Thyroid gland (tissue), 4 donors: ENCODE data around the gene MSH3. TPM values are rescaled to one million over a fixed set of nuclear protein-coding genes. Genes with fewer than 3 reads are reported as not detected.
"Not testable (repeated sequence)": the region's sequence is repeated elsewhere in the genome, so short reads cannot be mapped to it uniquely, and the experiment has no call there.

Experiments used
- DNase-seq, 2 donors: peaks; one replicate each; pipeline ENCODE4 v3.0.0-alpha.2; 2019
- H3K27ac ChIP-seq, 3 donors: fragments of 200-600 bp; sonication (generic); 1 replicate in 2 of 3; 2 replicates in 1 of 3; pipeline ENCODE4 v1.5.1; 2016 to 2019; ENCODE audit warnings: mild to moderate bottlenecking in 1 of 3, moderate library complexity in 1 of 3
- H3K27me3 ChIP-seq: fragments of 200-600 bp; sonication (generic); one replicate; pipeline ENCODE4 v1.5.1; 2019
- H3K36me3 ChIP-seq, 2 donors: fragments of 200-600 bp; sonication (generic); one replicate each; pipeline ENCODE4 v1.5.1; 2016 to 2019
- H3K4me1 ChIP-seq, 2 donors: fragments of 200-600 bp; sonication (generic); one replicate each; pipeline ENCODE4 v1.5.1; 2017 to 2019
- H3K4me3 ChIP-seq, 3 donors: fragments of 200-600 bp; sonication (generic); replicated peaks in 1 of 3; 1 replicate in 2 of 3; 2 replicates in 1 of 3; pipeline ENCODE4 v1.5.1; 2016; ENCODE audit warnings: mild to moderate bottlenecking in 1 of 3
- H3K9me3 ChIP-seq: fragments of 200-600 bp; sonication (generic); one replicate; pipeline ENCODE4 v1.5.1; 2017
- POLR2A ChIP-seq, 2 donors: fragments of 450-650 bp; IDR thresholded peaks; one replicate each; pipeline ENCODE4 v1.6.1; 2017; ENCODE audit warnings: antibody characterized with exemption in 2 of 2, mild to moderate bottlenecking in 2 of 2, moderate library complexity in 1 of 2
- WGBS, 2 donors: methylation state at CpG; one replicate each; pipeline ENCODE4 v1.1.5; 2017; 5-methylcytosine and 5-hydroxymethylcytosine counted together
- intact Hi-C: fragments of 100-400 bp; cut with DNase I; formaldehyde crosslinking; loops from one replicate; pipeline ENCODE4 v1.15.1; 2023
- total RNA-seq, 4 donors: library from RNA; depleted of rRNA; stranded (reverse); fragments of >200 nt; gene quantifications; one replicate each; pipeline ENCODE4 v1.2.3, GENCODE V29; 2016
- TF ChIP-seq, protein P1 (sequence below), 6 experiments: fragments of 200-600 bp in 3 of 6; fragments of 450-650 bp in 3 of 6; sonication (generic) in 3 of 6; IDR thresholded peaks; one replicate each; pipeline ENCODE4 v1.5.1; 2016 to 2019; ENCODE audit warnings: antibody characterized with exemption in 6 of 6, mild to moderate bottlenecking in 2 of 6, inconsistent platforms in 1 of 6, moderate library complexity in 1 of 6

The MSH3 gene
- total RNA-seq, 4 donors from 2014 or later, result 25.9 to 45.0 (median 26.1) TPM

DNA sequence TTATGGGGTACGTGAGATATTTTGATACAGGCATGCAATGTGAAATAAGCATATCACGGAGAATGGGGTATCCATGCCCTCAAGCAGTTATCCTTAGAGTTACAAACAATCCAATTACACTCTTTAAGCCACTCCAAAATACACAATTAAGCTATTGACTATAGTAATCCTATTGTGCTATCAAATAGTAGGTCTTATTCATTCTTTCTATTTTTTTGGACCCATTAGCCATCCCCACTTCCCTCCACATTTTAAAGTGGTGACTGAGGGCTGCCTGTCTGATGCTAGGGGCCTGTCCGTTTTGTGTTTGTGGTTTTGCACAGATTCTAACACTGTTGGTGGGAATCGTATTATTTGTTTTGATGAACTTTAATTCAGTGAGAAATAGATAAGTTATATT, 130.0 kb downstream of the MSH3 start:
- intact Hi-C loops, result no loop called here
- Histone ChIP-seq H3K9me3 (no peaks in the 10 kb centered on the region), H3K36me3 (no peaks in the 10 kb centered on the region), H3K4me1 (peaks cover 0 to 11% of the 10 kb centered on the region in 2 donors), H3K27ac (no peak overlapping the region), H3K4me3 (no peak overlapping the region), H3K27me3 (no peaks in the 10 kb centered on the region)
- TF ChIP-seq POLR2A (IDR thresholded peaks at IDR 0.05), result no peak
- TF ChIP-seq, protein P1, sequence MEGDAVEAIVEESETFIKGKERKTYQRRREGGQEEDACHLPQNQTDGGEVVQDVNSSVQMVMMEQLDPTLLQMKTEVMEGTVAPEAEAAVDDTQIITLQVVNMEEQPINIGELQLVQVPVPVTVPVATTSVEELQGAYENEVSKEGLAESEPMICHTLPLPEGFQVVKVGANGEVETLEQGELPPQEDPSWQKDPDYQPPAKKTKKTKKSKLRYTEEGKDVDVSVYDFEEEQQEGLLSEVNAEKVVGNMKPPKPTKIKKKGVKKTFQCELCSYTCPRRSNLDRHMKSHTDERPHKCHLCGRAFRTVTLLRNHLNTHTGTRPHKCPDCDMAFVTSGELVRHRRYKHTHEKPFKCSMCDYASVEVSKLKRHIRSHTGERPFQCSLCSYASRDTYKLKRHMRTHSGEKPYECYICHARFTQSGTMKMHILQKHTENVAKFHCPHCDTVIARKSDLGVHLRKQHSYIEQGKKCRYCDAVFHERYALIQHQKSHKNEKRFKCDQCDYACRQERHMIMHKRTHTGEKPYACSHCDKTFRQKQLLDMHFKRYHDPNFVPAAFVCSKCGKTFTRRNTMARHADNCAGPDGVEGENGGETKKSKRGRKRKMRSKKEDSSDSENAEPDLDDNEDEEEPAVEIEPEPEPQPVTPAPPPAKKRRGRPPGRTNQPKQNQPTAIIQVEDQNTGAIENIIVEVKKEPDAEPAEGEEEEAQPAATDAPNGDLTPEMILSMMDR (IDR thresholded peaks at IDR 0.05), result no peak
- no peak for DNase-seq
- 93 to 95% methylated on average over 4 of the region's 4 CpGs for WGBS, 2 donors

DNA sequence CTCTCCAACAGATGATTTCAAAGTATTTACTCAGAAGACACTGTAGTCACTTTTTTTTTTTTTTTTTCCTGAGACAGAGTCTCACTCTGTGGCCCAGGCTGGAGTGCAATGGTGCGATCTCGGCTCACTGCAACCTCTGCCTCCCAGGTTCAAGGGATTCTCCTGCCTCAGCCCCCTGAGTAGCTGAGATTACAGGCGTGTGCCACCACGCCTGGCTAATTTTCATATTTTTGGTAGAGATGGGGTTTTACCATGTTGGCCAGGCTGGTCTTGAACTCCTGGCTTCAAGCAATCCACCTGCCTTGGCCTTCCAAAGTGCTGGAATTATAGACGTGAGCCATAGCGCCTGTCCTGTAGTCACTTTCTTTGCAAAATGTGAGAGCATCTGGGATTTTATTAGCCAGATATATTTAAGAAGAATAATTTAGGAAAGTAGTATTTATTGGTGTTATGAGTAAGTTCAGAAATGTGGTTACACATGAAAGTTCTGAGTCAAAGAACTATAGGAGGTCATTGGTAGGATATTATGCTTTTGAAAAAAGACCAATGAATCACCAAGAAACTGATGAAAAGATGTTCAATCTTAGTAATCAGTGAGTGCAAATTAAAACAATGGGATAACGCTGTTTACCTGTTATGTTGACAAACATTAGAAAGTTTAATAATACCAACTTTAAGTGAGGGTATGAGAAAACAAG, 135.0 kb downstream of the MSH3 start:
- H3K9me3 ChIP-seq, H3K4me1 ChIP-seq, intact Hi-C loops, H3K4me3 ChIP-seq, H3K27ac ChIP-seq, H3K36me3 ChIP-seq, H3K27me3 ChIP-seq, DNase-seq: not testable (repeated sequence)
- 98 to 99% methylated on average over 7 of the region's 7 CpGs for WGBS, 2 donors

DNA sequence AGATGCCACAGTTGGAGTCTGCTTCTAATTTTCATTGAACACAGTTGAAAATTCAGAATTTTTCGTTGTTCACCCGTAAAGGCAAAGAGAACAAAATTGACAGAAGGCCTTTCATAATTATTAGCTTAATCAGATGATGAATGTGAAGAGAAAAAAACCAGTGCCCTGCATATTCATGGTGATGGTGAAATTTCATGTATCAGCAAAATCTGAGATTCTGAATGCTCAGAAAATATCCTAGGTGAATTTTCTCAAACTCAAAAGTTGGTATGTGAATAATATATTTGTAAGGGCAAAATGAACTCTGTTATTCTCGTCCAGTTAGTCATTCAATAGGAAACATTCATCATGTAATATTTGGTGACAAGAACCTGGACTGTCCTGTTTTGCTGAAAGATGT, 136.2 kb downstream of the MSH3 start:
- Histone ChIP-seq H3K9me3 (no peaks in the 10 kb centered on the region), H3K36me3 (peaks cover 0 to 4% of the 10 kb centered on the region in 2 donors), H3K4me3 (no peak overlapping the region), H3K27ac (no peak overlapping the region), H3K27me3 (no peaks in the 10 kb centered on the region), H3K4me1 (no peaks in the 10 kb centered on the region)
- intact Hi-C loops, result no loop called here
- no peak for DNase-seq
- TF ChIP-seq, protein P1 (IDR thresholded peaks at IDR 0.05), result no peak
- 94 to 97% methylated on average over 3 of the region's 3 CpGs for WGBS, 2 donors

DNA sequence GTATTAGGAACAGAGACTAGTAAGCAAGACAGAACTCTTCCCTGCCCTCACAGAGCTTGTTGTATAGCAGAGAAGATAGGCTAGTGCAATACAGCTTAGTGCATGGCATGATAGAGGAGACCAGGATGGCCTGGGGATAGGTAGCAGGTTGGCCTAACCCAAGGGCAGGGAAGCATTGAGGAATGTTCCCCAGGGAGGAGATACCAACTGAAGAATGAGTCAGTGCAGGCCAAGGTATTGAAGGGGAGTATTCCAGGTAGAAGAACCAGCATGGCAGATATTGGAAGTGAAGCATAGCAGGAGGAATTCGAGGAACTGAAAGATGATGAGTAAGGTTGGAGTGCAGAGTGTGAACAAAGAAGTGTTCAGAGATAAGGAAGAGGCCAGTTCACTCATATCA, 138.9 kb downstream of the MSH3 start:
- peaks cover 0 to 4% of the 10 kb centered on the region in 2 donors for H3K36me3 ChIP-seq
- no peaks in the 10 kb centered on the region for H3K27me3 ChIP-seq
- intact Hi-C loops, result no loop called here
- no peaks in the 10 kb centered on the region for H3K9me3 ChIP-seq
- WGBS, 2 donors, result 93 to 97% methylated on average over 1 of the region's 1 CpG
- TF ChIP-seq, protein P1 (IDR thresholded peaks at IDR 0.05), result no peak
- TF ChIP-seq POLR2A (IDR thresholded peaks at IDR 0.05), result no peak
- no peaks in the 10 kb centered on the region for H3K4me1 ChIP-seq
- no peak for DNase-seq
- H3K4me3 ChIP-seq, result no peak overlapping the region
- H3K27ac ChIP-seq, result no peak overlapping the region

DNA sequence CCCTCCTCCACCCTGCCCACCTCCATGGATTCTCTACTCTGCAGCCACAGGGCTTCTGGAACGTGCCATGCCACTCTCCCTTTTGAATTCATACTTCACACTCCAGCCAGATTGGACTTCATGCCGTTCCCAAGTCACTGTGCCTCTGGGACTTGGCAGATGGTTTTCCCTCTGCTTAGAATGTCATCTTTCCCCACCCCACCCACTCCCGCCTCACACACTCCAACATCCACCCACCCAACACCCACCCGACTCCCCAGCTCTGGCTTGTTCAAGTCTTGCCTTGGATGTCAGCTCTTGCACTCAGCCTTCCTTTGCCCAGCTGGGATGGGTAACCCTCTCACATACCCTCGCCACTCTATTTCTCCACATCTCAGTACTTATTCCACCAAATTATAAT, 142.4 kb downstream of the MSH3 start:
- Histone ChIP-seq H3K27me3 (no peaks in the 10 kb centered on the region), H3K27ac (no peak overlapping the region), H3K4me3 (no peak overlapping the region), H3K4me1 (peaks cover 8 to 10% of the 10 kb centered on the region in 2 donors), H3K36me3 (peaks cover 0 to 4% of the 10 kb centered on the region in 2 donors), H3K9me3 (no peaks in the 10 kb centered on the region)
- WGBS, 2 donors, result 94 to 95% methylated on average over 5 of the region's 5 CpGs
- no peak for DNase-seq
- intact Hi-C loops, result no loop called here
- no peak for TF ChIP-seq POLR2A (IDR thresholded peaks at IDR 0.05)
- TF ChIP-seq, protein P1 (IDR thresholded peaks at IDR 0.05), result no peak
